Measurements from ENCODE around the gene AFF3. TPM values are rescaled to one million over a fixed set of nuclear protein-coding genes. Genes with fewer than 3 reads are reported as not detected.
A peak's percentile ranks its signal among the peaks of the same experiment; 100 is the strongest.

Gene AFF3
- total RNA-seq, 1 experiment from 2014 or later = 1.6 TPM

DNA sequence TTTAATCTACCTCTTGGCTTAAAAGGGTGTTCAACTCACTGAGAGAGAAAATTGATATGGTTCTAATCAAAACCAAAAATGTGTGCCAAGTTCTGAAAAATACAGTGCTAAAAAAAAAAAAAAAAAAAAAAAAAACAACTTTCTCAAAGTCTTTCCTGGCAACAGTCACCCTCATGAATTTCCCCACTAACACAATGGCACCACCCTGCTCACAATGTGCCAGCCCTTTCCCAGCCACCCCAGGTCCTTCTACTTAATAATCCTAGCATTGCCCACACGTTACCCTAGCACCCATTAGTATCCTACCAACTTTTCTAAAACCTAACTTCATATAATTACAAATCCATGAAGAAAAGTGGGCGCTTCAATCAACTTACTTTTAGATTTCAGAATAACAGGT lies 106.4 kb downstream of the AFF3 start:
- DNase-seq (ENCODE audit: low read depth) = no peak
- in situ Hi-C loops (cut with HindIII; ENCODE audit: low pct_unique_long_range_greater_than_20kb, low sequenced_read_pairs) = no loop called here

GRCh38 chr2:100034431-100034830 lies 108.0 kb downstream of the AFF3 start:
- in situ Hi-C loops (cut with HindIII; ENCODE audit: low pct_unique_long_range_greater_than_20kb, low sequenced_read_pairs) = no loop called here
- DNase-seq (ENCODE audit: low read depth) = no peak

- in situ Hi-C loops (cut with HindIII; ENCODE audit: low pct_unique_long_range_greater_than_20kb, low sequenced_read_pairs) = no loop called here
- no peak for DNase-seq (ENCODE audit: low read depth)
Measured at GRCh38 chr2:100033976-100034375, 108.4 kb downstream of the AFF3 start.

DNA sequence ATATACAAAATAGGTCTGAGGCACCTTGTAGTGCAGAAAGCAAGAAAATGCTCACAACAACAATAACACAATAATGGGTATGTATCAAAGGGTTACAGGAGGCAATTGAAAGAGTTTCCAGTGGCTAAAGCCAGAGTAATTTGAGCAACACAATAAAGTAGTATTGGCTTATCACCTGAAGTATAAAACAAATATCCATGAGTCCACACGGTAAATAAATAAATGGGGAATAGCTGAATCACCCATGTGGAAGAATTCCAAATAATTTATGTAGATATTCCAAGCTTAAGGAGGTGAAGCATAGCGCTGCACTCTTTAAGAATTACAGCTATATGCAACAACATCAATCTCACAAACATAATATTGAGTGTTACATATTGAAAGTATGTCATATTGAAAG lies 110.8 kb downstream of the AFF3 start:
- DNase-seq (ENCODE audit: low read depth) = no peak
- in situ Hi-C loops (cut with HindIII; ENCODE audit: low pct_unique_long_range_greater_than_20kb, low sequenced_read_pairs) = no loop called here

GRCh38 chr2:100029460-100029859 lies 112.9 kb downstream of the AFF3 start:
- in situ Hi-C loops (cut with HindIII; ENCODE audit: low pct_unique_long_range_greater_than_20kb, low sequenced_read_pairs) = no loop called here
- no peak for DNase-seq (ENCODE audit: low read depth)

DNA sequence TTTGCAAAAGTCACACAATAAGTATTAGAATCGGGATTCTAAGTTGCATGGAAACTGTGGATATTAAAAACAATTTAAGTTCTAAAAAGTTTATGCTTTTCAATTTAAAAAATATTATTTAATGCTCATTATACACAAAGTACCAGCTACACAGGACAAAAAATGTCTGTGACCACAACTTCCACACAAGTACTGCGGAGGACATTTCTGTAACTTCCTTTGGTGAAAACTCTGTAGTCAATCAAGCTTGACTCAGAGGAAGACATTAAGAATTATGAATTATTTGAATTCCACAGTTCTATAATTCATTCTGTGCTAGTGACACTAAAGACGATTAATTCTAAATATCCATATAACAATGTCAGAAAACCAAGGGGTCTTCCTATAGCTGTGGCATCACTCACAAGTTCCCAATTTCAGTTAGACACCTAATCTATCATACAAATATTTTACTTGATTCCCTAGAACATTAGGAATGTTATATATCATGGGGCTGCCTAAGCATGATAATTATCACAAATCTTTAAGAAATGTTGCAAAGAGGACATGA lies 120.5 kb downstream of the AFF3 start:
- in situ Hi-C loops (cut with HindIII; ENCODE audit: low pct_unique_long_range_greater_than_20kb, low sequenced_read_pairs) = no loop called here

GRCh38 chr2:100019499-100019898 lies 122.9 kb downstream of the AFF3 start:
- no peak for DNase-seq (ENCODE audit: low read depth)
- in situ Hi-C loops (cut with HindIII; ENCODE audit: low pct_unique_long_range_greater_than_20kb, low sequenced_read_pairs) = no loop called here

More for the DNA sequence above, 120.5 kb downstream of the AFF3 start:
- no peak for DNase-seq (ENCODE audit: low read depth)

DNA sequence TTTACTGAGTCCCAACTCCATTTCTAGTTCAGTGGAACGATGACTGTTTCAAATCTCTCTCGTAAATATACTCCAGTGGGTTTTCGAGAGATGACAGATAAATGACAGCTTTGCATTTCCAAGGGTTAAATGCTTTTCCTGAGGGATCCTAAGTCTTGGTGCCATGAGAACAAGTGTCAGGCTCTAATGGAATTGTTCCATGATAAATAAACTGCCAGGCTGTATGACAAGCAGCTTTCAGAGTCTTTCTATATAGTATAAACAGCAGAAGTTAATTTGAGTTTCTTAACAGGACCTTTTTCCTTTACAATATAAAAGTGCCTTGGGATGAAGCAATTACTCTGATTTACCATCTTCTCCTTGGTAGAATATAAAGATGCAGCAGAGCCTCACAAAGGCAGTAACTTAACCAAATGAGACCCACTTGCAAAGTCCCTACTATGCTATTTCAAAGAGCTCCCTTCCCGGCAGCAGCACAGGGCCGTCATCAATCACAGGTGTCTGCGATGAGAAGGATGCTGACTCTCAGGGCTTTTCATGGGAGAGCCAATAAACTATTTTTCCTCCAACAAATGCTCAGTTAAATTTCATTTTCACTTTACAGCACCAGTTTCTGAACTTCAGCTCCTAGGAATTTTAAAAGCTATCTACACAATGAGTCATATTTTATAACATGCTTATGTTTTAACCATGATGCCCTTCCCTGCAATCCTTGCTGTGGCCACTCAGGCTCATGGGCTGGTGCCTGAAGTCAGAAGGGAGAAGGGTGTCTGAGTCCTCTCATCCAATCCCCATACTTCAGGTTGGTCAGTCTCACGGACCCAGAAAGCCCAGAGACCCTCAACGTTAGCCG lies 123.8 kb downstream of the AFF3 start:
- DNase-seq (ENCODE audit: low read depth) = peak; percentile 50
- in situ Hi-C loops (cut with HindIII; ENCODE audit: low pct_unique_long_range_greater_than_20kb, low sequenced_read_pairs) = no loop called here

DNA sequence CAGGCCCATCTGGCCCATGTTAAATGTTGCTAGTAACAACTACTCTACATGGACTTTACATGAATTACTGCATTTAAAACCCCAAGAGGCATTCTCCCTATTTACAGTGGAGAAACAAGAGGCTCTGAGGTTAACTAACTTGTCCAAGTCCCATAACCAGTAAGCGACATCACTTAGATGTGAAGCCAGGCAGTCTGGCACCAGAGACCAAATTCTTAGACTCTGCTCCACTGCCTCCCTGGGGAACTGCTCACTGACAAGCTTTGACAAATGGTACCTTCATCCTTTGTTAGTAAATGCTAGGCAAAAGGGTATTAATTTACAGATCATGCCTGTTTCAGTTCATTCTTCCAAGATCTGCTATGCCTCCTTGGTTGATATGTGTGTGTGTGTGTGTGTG lies 124.8 kb downstream of the AFF3 start:
- DNase-seq (ENCODE audit: low read depth) = peak; percentile 19
- in situ Hi-C loops (cut with HindIII; ENCODE audit: low pct_unique_long_range_greater_than_20kb, low sequenced_read_pairs) = no loop called here

- DNase-seq (ENCODE audit: low read depth) = no peak
- in situ Hi-C loops (cut with HindIII; ENCODE audit: low pct_unique_long_range_greater_than_20kb, low sequenced_read_pairs) = no loop called here
Measured at GRCh38 chr2:100016756-100017155, 125.6 kb downstream of the AFF3 start.

- in situ Hi-C loops (cut with HindIII; ENCODE audit: low pct_unique_long_range_greater_than_20kb, low sequenced_read_pairs) = no loop called here
- DNase-seq (ENCODE audit: low read depth) = no peak
Measured at GRCh38 chr2:100015849-100016248, 126.5 kb downstream of the AFF3 start.

GRCh38 chr2:100013892-100014677 lies 128.3 kb downstream of the AFF3 start:
- DNase-seq (ENCODE audit: low read depth) = peak; percentile 89

GRCh38 chr2:100012561-100012960 lies 129.8 kb downstream of the AFF3 start:
- in situ Hi-C loops (cut with HindIII; ENCODE audit: low pct_unique_long_range_greater_than_20kb, low sequenced_read_pairs) = no loop called here
- DNase-seq (ENCODE audit: low read depth) = no peak

More at GRCh38 chr2:100013892-100014677, 128.3 kb downstream of the AFF3 start:
- in situ Hi-C loops (cut with HindIII; ENCODE audit: low pct_unique_long_range_greater_than_20kb, low sequenced_read_pairs) = no loop called here

DNA sequence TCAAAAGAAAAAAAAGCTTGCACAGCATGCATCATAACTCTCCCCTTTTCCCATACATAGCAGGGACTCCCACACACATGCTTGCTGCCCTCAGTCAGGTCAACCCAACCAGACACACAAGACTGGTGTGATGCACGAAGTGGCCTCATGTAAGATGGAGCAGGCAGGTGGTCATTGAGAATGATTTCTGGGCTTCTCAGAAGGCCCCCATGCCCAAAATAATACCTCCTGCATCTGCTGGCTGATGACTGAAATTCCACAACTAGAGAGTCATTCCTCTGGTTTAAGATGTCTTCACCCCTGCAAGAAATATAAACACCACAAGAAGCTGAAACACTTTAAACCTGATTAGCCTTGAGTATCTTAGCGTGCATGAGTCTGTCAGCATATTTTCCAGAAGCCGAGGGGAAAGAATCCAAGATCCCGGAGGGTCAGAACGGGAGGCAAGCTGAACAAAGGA lies 131.1 kb downstream of the AFF3 start:
- peak; percentile 34 for DNase-seq (ENCODE audit: low read depth)
- in situ Hi-C loops (cut with HindIII; ENCODE audit: low pct_unique_long_range_greater_than_20kb, low sequenced_read_pairs) = no loop called here

DNA sequence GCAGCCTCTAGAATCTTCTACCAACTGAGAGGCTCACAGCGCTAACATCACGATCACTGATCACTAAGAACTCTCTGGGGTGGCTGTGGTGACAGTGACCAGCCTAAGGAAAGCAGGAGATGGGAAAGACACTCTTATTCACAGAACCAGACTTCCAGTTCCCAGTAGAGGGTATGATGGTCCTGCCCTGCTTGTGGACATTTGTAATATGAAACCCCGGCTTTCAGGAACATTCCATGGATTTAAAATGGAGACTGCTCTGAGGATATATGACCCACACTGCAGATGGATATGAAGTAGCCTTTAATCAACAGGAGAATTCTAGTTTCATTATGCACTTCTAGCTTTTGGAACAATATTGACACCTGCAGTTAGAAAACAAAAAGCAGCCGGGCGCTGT lies 131.8 kb downstream of the AFF3 start:
- in situ Hi-C loops (cut with HindIII; ENCODE audit: low pct_unique_long_range_greater_than_20kb, low sequenced_read_pairs) = no loop called here
- no peak for DNase-seq (ENCODE audit: low read depth)

DNA sequence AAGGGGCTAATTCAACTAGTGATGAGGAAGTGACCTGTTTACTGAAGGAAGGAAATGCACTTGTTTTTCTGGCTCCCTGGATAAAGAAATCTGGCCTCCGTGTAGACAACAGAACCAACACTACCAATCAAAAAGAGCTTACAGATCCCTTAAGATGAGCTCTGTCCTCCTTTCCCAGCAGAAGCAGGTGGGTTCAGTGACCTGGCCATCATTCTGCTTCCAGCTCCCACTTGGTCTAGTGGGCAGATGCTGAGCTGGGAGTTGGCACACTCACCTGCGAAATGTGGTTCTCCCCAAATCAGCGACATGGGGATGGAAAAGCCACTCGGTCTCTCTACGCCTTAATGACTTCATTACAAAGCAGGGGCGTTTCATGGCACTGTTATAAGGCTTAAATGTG lies 132.6 kb downstream of the AFF3 start:
- in situ Hi-C loops (cut with HindIII; ENCODE audit: low pct_unique_long_range_greater_than_20kb, low sequenced_read_pairs) = no loop called here
- DNase-seq (ENCODE audit: low read depth) = no peak

DNA sequence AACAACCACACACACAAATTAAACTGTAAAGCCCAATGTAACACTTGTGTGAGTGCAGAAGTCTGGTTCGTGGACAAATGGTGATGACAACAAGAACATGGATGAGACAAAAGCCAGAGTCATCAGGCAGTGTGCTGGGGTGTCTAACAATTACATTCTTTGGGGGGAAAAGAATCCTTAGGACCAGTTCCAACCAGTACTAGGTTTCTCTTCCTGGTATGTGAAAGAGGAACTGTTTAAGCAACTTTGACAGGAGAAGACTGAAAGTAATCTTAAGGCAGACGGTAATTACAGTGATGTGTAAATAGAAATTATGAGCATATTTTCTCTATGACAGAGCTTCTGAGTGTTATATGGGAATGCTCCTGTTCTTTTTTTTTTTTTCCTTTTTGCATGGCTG lies 133.4 kb downstream of the AFF3 start:
- in situ Hi-C loops (cut with HindIII; ENCODE audit: low pct_unique_long_range_greater_than_20kb, low sequenced_read_pairs) = no loop called here
- no peak for DNase-seq (ENCODE audit: low read depth)

- in situ Hi-C loops (cut with HindIII; ENCODE audit: low pct_unique_long_range_greater_than_20kb, low sequenced_read_pairs) = no loop called here
- DNase-seq (ENCODE audit: low read depth) = no peak
Measured at GRCh38 chr2:100006516-100006915, 135.9 kb downstream of the AFF3 start.

DNA sequence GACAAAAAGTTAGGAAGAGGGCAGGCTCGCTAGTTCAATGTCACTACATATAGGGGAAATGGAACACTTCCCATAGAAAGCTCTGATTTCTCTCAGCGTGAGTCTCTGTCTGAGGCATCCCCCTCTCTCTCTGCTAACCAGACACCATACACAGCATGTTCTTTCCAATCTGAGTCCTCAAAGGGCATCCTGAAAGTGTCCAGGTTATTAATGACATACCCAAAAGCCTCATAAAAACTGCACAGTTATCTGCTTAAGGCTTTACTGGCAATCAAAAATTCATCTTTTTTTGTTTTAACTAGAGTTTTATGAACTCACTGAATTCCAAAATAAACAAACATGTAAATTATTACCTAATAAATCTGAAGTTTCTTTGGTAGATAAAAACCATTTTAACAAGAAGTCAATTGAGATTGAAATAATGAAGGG lies 137.4 kb downstream of the AFF3 start:
- in situ Hi-C loops (cut with HindIII; ENCODE audit: low pct_unique_long_range_greater_than_20kb, low sequenced_read_pairs) = no loop called here
- DNase-seq (ENCODE audit: low read depth) = no peak
